ENCODE data around the gene P2RX3. TPM values are rescaled to one million over a fixed set of nuclear protein-coding genes. Genes with fewer than 3 reads are reported as not detected.

Gene P2RX3
- total and polyA plus RNA-seq, 2 experiments from 2014 or later, result 0.15 to 0.35 TPM

- H3K9me2 ChIP-seq (ENCODE audit: insufficient read depth), result no peaks in the 10 kb centered on the region
- DNase-seq (ENCODE audit: low spot score) (no peak), ATAC-seq (no peak)
- peaks cover 62% of the 10 kb centered on the region for H3K36me3 Mint-ChIP-seq (ENCODE audit: low read depth)
- no peak overlapping the region for H3K27ac ChIP-seq (ENCODE audit: low read depth)
- no peak overlapping the region for H3K27ac Mint-ChIP-seq
- no peak overlapping the region for H3K4me3 Mint-ChIP-seq
- H3K79me2 ChIP-seq (replicated peaks; ENCODE audit: insufficient read depth), result no peaks in the 10 kb centered on the region
- H3K4me3 ChIP-seq, result no peak overlapping the region
- peaks cover 6% of the 10 kb centered on the region for H3K27me3 Mint-ChIP-seq (ENCODE audit: insufficient read depth, low read depth, poor library complexity)
- H4K20me1 ChIP-seq (replicated peaks; ENCODE audit: insufficient read depth), result peaks cover 4% of the 10 kb centered on the region
- no peaks in the 10 kb centered on the region for H3K4me1 Mint-ChIP-seq
- TF ChIP-seq CREB1 (CRISPR knock-in tag; IDR thresholded peaks at IDR 0.05; ENCODE audit: low read depth) (no peak), NANOG (IDR thresholded peaks at IDR 0.05; ENCODE audit: borderline replicate concordance) (no peak), ZNF462 (CRISPR knock-in tag; IDR thresholded peaks at IDR 0.05) (no peak), ZNF114 (CRISPR knock-in tag; IDR thresholded peaks at IDR 0.05) (no peak), EZH2 (IDR thresholded peaks at IDR 0.05; ENCODE audit: low read depth, unreplicated experiment) (no peak), JUNB (IDR thresholded peaks at IDR 0.05; ENCODE audit: unreplicated experiment) (no peak), ETS1 (IDR thresholded peaks at IDR 0.05) (no peak), REST (IDR thresholded peaks at IDR 0.05; ENCODE audit: unreplicated experiment) (no peak)
- H2AFZ ChIP-seq, result no peak overlapping the region
- no peaks in the 10 kb centered on the region for H3F3A ChIP-seq (replicated peaks; ENCODE audit: low read depth)
- no peak overlapping the region for H3K4me2 ChIP-seq
- H3K36me3 ChIP-seq (ENCODE audit: insufficient read depth), result peaks cover 25% of the 10 kb centered on the region
- no peaks in the 10 kb centered on the region for H3K27me3 ChIP-seq (ENCODE audit: insufficient read depth)
- no peaks in the 10 kb centered on the region for H3K4me1 ChIP-seq (ENCODE audit: insufficient read depth)
- no peaks in the 10 kb centered on the region for H3K9me3 Mint-ChIP-seq
Measured at GRCh38 chr11:57409321-57410100, 71.4 kb downstream of the P2RX3 start.
